Brain microvascular endothelial cell (primary cell): ENCODE measurements around the gene HSD11B1L.
"Not testable (repeated sequence)": the region's sequence is repeated elsewhere in the genome, so short reads cannot be mapped to it uniquely, and the experiment has no call there.

Experiments
- DNase-seq: peaks from one replicate; pipeline ENCODE4 v3.0.0-alpha.2; 2020
- H3K27ac ChIP-seq: fragments of 250-450 bp; sonication (Bioruptor Pico); 2 replicates; pipeline ENCODE4 v1.5.1; 2020; ENCODE audit warnings: mild to moderate bottlenecking, moderate library complexity
- H3K27me3 ChIP-seq: fragments of 250-450 bp; sonication (Bioruptor Pico); replicated peaks from 2 replicates; pipeline ENCODE4 v1.5.1; 2020; ENCODE audit warnings: mild to moderate bottlenecking
- H3K36me3 ChIP-seq: fragments of 250-450 bp; sonication (Bioruptor Pico); replicated peaks from 2 replicates; pipeline ENCODE4 v1.5.1; 2020; ENCODE audit warnings: mild to moderate bottlenecking
- H3K4me3 ChIP-seq: 2 replicates; pipeline ENCODE4 v1.5.1; 2011; ENCODE audit warnings: low read depth, mild to moderate bottlenecking, control low read depth, low read length, moderate library complexity
- CTCF ChIP-seq: IDR thresholded peaks from 2 replicates; pipeline ENCODE4 v1.5.1; 2011; ENCODE audit warnings: low read depth, mild to moderate bottlenecking, moderate library complexity, low read length, control low read depth, inconsistent platforms; ENCODE audit errors: missing control alignments
- in situ Hi-C: cut with HindIII; loops from 2 replicates; pipeline ENCODE4 v1.10.0; 2017; ENCODE audit warnings: low sequenced_read_pairs, low pct_ligation_motif_present

The HSD11B1L gene

GRCh38 chr19:5718579-5719273 lies 37.9 kb downstream of the HSD11B1L start:
- Histone ChIP-seq H3K4me3 (peak overlapping the region; percentile 92), H3K36me3 (peaks cover 4% of the 10 kb centered on the region), H3K27ac (peak overlapping the region; percentile 90), H3K27me3 (no peaks in the 10 kb centered on the region)
- in situ Hi-C loops = no loop called here
- TF ChIP-seq CTCF = no peak
- peak; percentile 85 for DNase-seq

- TF ChIP-seq CTCF = no peak
- no peak for DNase-seq
- in situ Hi-C loops = no loop called here
- H3K27ac ChIP-seq = peak overlapping the region; percentile 90
- H3K4me3 ChIP-seq = peak overlapping the region; percentile 92
- H3K27me3 ChIP-seq = no peaks in the 10 kb centered on the region
- H3K36me3 ChIP-seq = no peaks in the 10 kb centered on the region
Measured at GRCh38 chr19:5719274-5719960, 38.6 kb downstream of the HSD11B1L start.

- no peaks in the 10 kb centered on the region for H3K27me3 ChIP-seq
- H3K36me3 ChIP-seq = no peaks in the 10 kb centered on the region
- peak; percentile 94 for TF ChIP-seq CTCF
- in situ Hi-C loops = no loop called here
- DNase-seq = peak; percentile 97
- H3K4me3 ChIP-seq = peak within 1 kb of the TSS; percentile 92
- H3K27ac ChIP-seq = peak within 1 kb of the TSS; percentile 90
Measured at GRCh38 chr19:5719961-5720790, 39.3 kb downstream of the HSD11B1L start, which contains the start of the genes CATSPERD and LONP1. CATSPERD (plus strand) TSS chr19:5720637; CDS start chr19:5720738, 101 bp downstream. LONP1 (minus strand) TSS chr19:5720146; CDS start chr19:5720132, 14 bp downstream.

- in situ Hi-C loops = no loop called here
- TF ChIP-seq CTCF = no peak
Measured at GRCh38 chr19:5727453-5728050, 46.7 kb downstream of the HSD11B1L start.

GRCh38 chr19:5733172-5733571 lies 52.3 kb downstream of the HSD11B1L start:
- DNase-seq, in situ Hi-C loops, H3K36me3 ChIP-seq, H3K27ac ChIP-seq, H3K27me3 ChIP-seq, H3K4me3 ChIP-seq: not testable (repeated sequence)

More at GRCh38 chr19:5727453-5728050, 46.7 kb downstream of the HSD11B1L start:
- no peak for DNase-seq
- Histone ChIP-seq H3K27me3 (no peaks in the 10 kb centered on the region), H3K4me3 (no peak overlapping the region), H3K36me3 (no peaks in the 10 kb centered on the region), H3K27ac (no peak overlapping the region)
